ENCODE measurements around the gene SOHLH2. TPM values are rescaled to one million over a fixed set of nuclear protein-coding genes. Genes with fewer than 3 reads are reported as not detected.

SOHLH2 gene
- total RNA-seq, 1 donor from 2014 or later, result not detected

DNA sequence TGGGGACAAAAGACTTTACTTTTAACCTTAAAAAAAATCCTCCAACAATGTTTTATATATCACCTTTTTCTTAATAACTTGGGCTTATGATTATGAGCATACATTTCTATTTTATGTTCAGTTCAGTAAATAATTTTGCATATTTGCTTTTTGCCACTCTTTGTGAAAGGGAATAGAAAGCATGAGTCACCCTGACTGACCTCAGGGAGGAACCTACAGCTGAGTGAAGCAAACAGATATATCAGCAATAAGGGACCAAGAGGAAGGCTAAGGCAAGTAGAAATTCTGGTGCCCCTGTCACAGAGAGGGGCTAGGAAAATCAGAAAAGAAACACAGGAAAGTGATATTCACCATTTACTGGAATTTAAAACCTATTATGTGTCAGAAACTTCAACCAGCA is 37.2 kb upstream of the SOHLH2 start:
- DNase-seq, result no peak
- TF ChIP-seq, protein P1, sequence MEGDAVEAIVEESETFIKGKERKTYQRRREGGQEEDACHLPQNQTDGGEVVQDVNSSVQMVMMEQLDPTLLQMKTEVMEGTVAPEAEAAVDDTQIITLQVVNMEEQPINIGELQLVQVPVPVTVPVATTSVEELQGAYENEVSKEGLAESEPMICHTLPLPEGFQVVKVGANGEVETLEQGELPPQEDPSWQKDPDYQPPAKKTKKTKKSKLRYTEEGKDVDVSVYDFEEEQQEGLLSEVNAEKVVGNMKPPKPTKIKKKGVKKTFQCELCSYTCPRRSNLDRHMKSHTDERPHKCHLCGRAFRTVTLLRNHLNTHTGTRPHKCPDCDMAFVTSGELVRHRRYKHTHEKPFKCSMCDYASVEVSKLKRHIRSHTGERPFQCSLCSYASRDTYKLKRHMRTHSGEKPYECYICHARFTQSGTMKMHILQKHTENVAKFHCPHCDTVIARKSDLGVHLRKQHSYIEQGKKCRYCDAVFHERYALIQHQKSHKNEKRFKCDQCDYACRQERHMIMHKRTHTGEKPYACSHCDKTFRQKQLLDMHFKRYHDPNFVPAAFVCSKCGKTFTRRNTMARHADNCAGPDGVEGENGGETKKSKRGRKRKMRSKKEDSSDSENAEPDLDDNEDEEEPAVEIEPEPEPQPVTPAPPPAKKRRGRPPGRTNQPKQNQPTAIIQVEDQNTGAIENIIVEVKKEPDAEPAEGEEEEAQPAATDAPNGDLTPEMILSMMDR (IDR thresholded peaks at IDR 0.05; ENCODE audit: borderline replicate concordance), result no peak
- intact Hi-C loops (cut with micrococcal nuclease), result no loop called here
- H3K9me3 ChIP-seq (replicated peaks), result peaks cover 12% of the 10 kb centered on the region
- H3K27me3 ChIP-seq (ENCODE audit: low read depth), result no peaks in the 10 kb centered on the region
- H3K4me1 ChIP-seq, result no peaks in the 10 kb centered on the region
- no peak overlapping the region for H3K27ac ChIP-seq (replicated peaks)
- H3K4me3 ChIP-seq, result no peak overlapping the region
- no peaks in the 10 kb centered on the region for H3K36me3 ChIP-seq

DNA sequence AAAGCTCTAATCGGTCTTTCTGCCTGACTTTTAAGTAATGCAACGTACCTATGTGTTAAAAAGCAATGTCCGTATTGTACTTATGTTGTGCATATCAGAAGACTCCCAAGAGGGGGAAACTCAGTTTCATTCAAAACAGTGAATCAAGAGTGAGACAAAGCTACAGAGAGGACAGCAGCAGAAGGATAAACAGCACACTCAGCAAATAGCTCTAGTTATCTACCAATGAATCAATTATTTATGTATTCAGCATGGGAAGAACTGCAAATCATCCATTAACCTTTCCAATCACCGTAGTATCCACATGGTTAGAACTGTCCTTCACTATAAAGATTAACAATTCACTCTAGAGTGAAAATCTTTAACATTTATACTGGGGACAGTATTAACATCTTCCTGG is 36.7 kb upstream of the SOHLH2 start:
- H3K4me3 ChIP-seq, result no peak overlapping the region
- TF ChIP-seq, protein P1 (IDR thresholded peaks at IDR 0.05; ENCODE audit: borderline replicate concordance), result no peak
- DNase-seq, result no peak
- no peaks in the 10 kb centered on the region for H3K36me3 ChIP-seq
- H3K9me3 ChIP-seq (replicated peaks), result peaks cover 14% of the 10 kb centered on the region
- H3K27me3 ChIP-seq (ENCODE audit: low read depth), result no peaks in the 10 kb centered on the region
- no peaks in the 10 kb centered on the region for H3K4me1 ChIP-seq
- H3K27ac ChIP-seq (replicated peaks), result no peak overlapping the region
- intact Hi-C loops (cut with micrococcal nuclease), result no loop called here

DNA sequence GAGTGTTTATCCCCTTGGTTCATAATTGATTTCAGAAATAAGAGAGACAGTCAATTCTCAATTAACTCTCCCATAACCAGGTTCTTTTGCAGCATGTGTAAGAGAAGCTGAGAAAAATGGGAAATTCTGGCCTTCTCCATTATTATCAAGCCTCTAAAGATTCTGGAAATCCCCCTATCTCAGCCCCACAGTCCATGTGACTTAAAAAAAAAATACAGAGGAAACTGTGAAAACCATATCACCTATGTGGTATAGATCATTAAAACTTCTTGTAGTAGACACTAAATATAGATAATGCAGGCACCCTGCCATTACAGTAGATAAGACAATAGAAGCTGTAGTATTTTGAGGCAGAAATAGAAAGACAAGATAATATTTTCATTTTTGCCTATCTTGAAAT is 34.3 kb upstream of the SOHLH2 start:
- H3K4me3 ChIP-seq, result no peak overlapping the region
- H3K9me3 ChIP-seq (replicated peaks), result peaks cover 14% of the 10 kb centered on the region
- intact Hi-C loops (cut with micrococcal nuclease), result no loop called here
- H3K36me3 ChIP-seq, result no peaks in the 10 kb centered on the region
- TF ChIP-seq, protein P1 (IDR thresholded peaks at IDR 0.05; ENCODE audit: borderline replicate concordance), result no peak
- H3K27me3 ChIP-seq (ENCODE audit: low read depth), result no peaks in the 10 kb centered on the region
- no peaks in the 10 kb centered on the region for H3K4me1 ChIP-seq
- no peak overlapping the region for H3K27ac ChIP-seq (replicated peaks)
- DNase-seq, result no peak

DNA sequence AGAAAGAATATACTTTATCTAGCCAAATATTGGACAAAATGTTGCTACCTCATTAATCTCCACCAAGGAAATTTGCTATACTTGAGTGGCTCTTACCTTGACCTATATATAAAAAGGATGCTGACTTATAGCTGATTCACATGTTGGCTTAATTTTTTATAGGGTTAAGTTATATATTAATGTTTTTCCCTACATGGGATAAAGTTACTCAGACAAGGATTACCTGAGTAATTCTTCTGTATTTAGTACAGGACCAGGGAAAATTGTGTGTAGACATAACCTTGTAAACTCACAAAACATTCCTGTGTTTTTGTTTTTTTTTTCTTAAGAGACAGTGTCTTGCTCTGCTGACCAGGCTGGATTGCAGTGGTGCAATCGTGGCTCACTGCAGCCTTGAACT is 30.6 kb upstream of the SOHLH2 start:
- no peak overlapping the region for H3K27ac ChIP-seq (replicated peaks)
- H3K36me3 ChIP-seq, result no peaks in the 10 kb centered on the region
- DNase-seq, result no peak
- peaks cover 14% of the 10 kb centered on the region for H3K9me3 ChIP-seq (replicated peaks)
- TF ChIP-seq, protein P1 (IDR thresholded peaks at IDR 0.05; ENCODE audit: borderline replicate concordance), result no peak
- H3K4me1 ChIP-seq, result no peaks in the 10 kb centered on the region
- intact Hi-C loops (cut with micrococcal nuclease), result no loop called here
- H3K27me3 ChIP-seq (ENCODE audit: low read depth), result no peaks in the 10 kb centered on the region
- no peak overlapping the region for H3K4me3 ChIP-seq

DNA sequence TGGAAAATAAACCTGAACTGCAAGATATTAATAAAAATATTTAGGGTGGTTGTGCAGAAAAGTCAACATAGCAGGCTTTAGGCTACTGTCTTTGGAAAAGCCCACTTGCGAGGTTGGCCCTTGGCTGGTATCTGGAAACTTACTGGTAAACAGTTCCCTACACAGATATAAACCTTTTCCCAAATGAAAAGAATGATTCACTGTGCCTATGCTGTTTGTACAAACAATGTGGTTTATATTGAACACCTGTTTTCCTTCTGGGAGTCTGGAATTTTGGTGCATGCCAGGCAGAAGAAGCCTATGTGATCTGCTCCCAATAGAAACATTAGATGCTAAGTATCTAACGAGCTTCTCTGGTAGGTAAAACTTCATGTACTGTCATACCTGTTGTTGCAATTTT is 29.7 kb upstream of the SOHLH2 start:
- H3K27me3 ChIP-seq (ENCODE audit: low read depth), result no peaks in the 10 kb centered on the region
- H3K36me3 ChIP-seq, result no peaks in the 10 kb centered on the region
- H3K4me3 ChIP-seq, result no peak overlapping the region
- TF ChIP-seq, protein P1 (IDR thresholded peaks at IDR 0.05; ENCODE audit: borderline replicate concordance), result no peak
- no peak overlapping the region for H3K27ac ChIP-seq (replicated peaks)
- H3K9me3 ChIP-seq (replicated peaks), result peaks cover 14% of the 10 kb centered on the region
- DNase-seq, result no peak
- intact Hi-C loops (cut with micrococcal nuclease), result no loop called here
- no peaks in the 10 kb centered on the region for H3K4me1 ChIP-seq

DNA sequence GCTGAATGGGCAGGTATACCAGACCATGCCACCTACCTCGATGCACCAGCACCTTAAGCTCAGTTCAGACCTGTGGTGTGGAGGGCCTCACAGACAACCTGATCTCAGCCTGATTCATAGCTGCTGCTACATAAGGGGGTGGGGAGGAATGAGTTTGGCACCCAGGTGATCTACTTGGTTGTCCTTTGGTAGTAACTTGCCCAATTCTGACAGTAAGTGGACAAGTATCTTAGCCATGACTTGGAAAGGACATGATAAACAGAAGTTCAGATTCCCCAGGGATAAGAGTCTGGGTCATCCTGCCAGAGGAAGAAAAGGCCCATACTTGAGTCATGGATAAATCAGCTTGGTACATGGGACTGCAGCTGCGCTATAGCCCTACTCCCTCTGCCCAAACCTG is 28.4 kb upstream of the SOHLH2 start:
- no peak overlapping the region for H3K4me3 ChIP-seq
- peaks cover 14% of the 10 kb centered on the region for H3K9me3 ChIP-seq (replicated peaks)
- TF ChIP-seq, protein P1 (IDR thresholded peaks at IDR 0.05; ENCODE audit: borderline replicate concordance), result no peak
- H3K4me1 ChIP-seq, result no peaks in the 10 kb centered on the region
- H3K36me3 ChIP-seq, result no peaks in the 10 kb centered on the region
- intact Hi-C loops (cut with micrococcal nuclease), result no loop called here
- no peaks in the 10 kb centered on the region for H3K27me3 ChIP-seq (ENCODE audit: low read depth)
- DNase-seq, result no peak
- no peak overlapping the region for H3K27ac ChIP-seq (replicated peaks)

Measured in left ventricle myocardium inferior (tissue), 1 donor.